ENCODE measurements around the gene MAP2K7.
A peak's percentile ranks its signal among the peaks of the same experiment; 100 is the strongest.
"Not testable (repeated sequence)": the region's sequence is repeated elsewhere in the genome, so short reads cannot be mapped to it uniquely, and the experiment has no call there.

MAP2K7 gene

DNA sequence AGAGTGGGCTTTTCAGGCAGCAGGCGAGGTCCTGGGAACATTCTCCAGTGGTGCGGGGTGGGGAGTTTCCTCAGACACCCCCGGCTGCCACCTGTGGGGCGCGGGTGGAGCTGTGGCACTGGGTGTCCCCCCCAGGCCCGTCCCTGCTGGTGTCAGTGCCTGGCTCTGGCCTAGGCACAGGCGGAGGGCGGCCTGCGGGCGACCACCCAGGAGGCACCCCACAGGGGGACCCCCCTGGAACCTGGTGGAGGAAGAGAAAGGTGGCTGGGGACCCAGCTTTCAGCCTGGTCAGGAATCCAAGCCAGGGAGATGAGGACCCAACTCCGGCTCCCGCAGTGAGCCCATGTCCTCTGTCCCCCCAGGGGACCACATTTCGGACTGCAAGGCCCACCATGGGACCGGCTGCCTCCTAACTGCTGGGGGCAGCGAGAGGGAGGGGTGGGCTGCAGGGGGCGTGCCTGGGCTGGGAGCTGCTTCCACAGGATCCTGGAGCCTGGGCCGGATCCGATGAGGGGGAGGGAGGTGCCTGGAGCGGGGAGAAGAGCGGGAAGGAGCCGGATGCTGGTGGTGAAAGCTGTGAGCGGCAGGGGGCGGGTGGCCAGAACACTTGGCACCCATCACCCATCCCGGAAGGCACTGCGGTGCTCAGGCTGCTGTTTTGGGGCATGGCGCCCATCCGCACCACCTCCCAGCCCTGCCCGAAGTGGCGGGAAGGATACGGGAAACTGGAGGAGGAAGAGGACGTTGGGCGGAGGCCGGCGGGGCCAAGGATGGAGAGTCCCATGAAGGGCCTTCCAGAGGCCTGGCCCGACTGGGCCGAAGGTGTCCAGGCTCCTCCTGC, 27.8 kb downstream of the MAP2K7 start:
- no peak for DNase-seq (ENCODE audit: low read depth)

DNA sequence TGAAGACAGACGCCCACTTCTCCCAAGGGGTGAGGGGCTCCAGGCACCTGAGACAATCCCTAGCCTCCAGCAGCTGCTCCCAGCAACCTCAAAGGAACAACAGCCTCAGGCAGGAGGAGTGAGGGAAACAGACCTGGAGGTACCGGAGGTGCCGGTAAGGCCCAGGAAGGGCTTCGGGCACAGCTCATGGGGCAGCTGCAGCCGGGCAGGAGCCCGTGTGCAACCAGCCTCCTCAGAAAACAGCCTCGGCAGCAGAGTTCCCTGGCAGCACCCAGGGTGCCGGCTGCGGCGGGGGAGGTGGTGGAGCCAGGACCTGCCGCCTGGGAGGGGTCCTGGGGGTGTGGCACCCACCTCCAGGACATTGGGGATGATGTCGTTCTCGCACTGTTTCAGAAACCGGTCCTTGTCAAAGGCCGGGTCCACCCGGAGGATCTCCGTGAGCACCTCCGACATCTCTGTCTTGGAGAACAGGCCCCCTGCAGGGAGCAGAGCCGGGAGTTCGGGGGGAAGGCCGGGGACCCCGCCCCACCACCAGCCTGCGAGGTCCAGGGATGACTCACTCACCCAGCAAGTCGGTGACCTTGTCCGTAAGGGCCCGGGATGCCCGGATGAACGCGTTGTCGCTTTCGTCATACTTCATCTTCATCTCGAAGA, 28.7 kb downstream of the MAP2K7 start:
- no peak for DNase-seq (ENCODE audit: low read depth)

DNA sequence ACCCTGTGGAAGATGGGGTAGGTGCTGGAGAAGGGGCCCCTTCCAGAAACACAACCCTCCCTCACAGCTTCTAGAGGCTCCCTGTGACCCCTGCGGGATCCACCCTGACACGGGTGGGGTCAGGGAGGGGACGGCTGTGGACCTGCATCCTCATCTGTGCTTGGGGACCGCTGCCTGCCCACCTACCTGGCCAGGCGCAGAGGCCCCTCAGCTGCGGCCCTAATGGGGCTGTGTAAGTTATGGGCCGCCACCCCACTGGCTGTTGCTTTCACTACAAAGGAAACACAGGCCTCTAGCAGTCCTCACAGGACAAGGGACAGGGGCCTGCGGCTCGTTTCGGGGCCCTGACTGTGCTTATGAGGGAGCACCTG, 29.2 kb downstream of the MAP2K7 start:
- no peak for DNase-seq (ENCODE audit: low read depth)

DNA sequence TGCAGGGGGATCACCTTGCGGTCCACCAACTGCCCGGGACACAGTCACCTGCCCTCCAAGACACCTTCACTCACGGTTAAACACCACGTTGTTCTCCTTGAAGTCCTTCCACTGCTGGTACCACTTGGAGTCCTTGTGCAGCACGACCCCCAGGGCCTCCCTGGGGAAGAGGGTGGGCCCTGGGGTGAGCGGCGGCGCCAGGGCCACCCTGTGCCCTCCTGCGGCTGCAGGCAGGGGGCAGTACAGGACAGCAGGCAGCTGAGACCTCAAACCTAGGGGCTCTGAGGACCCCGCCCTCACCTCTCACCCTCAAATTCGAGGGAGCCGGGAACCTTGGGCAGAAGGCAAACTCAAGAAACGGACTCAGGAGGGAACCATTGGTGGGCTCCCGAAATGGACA, 29.7 kb downstream of the MAP2K7 start:
- no peak for DNase-seq (ENCODE audit: low read depth)

DNA sequence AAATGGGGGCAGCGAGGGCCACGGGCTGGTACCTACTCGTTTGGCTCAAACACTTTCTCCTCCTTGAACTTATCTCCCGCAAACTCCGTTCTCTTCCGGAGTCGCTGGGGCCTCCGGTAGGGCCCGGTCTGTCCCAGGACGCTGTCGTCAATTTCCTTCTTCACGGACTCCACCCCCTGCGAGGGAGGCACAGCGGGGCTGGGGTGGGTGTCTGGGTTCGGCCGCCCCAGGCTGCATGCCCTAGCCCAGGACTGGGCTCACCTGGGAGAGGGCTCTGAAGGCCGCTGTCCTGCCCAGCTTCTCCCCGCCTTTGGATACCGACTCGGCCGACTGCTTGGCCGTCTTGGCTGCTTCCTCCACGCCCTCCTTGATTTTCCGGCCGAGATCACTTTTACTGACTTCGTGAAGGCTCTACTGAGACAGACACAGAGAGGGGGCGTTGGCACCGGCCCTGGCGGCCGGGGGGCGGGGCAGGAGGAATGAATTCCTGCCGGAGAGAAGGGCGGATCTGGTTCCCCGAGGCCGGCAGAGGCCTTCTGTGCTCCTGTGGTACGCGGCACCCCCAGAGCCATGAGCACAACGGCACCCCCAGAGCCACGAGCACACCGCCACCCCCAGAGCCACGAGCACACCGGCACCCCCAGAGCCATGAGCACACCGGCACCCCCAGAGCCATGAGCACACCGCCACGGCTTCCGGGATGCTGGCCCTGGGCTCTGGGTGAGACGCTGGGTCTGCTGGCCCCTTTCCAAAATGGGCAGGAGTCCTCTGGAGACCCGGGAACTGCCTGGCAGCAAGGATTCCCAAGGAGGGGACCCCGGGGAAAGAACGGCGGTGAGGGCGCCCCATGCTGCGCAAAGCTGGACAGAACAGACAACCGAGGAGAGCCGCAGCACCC, 30.4 kb downstream of the MAP2K7 start:
- DNase-seq (ENCODE audit: low read depth): no peak

DNA sequence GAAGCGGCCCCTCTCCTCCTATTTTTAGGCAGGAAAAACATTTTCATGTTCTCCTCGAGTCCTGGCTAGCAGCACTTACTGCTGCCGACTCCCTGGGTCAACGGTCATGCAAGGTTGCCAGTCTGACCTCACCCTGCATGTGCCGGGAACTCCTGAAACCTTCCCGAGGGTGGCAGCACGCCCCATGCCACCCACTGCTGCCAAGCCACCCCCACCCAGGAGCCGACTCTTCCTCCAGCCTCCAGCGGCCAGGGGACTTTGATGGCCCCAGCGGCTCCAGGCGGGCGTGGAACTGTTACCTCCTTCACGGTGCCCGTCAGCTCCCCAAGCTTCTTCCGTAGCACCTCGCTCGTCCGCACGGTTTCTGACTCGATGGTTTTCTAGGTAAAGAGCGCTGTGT, 31.1 kb downstream of the MAP2K7 start:
- no peak for DNase-seq (ENCODE audit: low read depth)

DNA sequence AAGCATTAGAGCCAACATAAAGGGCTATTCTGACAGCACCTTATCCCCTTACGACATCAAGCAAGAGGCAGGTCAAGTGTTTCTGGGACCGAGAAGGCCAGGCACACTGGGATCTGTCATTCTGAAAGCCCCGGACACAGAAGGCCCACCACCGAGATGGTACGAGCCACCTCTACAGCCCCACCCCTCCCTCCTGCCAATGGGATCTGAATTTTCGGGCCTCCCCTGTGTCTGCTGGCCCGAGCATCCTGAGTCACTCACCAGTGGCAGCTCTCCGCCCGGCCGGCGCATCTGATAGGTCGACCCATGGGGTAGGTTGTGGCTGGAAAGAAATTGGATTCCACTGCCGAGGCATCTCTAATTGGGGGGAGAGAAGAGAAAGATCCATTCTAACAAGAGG, 37.2 kb downstream of the MAP2K7 start:
- no peak for DNase-seq (ENCODE audit: low read depth)

DNA sequence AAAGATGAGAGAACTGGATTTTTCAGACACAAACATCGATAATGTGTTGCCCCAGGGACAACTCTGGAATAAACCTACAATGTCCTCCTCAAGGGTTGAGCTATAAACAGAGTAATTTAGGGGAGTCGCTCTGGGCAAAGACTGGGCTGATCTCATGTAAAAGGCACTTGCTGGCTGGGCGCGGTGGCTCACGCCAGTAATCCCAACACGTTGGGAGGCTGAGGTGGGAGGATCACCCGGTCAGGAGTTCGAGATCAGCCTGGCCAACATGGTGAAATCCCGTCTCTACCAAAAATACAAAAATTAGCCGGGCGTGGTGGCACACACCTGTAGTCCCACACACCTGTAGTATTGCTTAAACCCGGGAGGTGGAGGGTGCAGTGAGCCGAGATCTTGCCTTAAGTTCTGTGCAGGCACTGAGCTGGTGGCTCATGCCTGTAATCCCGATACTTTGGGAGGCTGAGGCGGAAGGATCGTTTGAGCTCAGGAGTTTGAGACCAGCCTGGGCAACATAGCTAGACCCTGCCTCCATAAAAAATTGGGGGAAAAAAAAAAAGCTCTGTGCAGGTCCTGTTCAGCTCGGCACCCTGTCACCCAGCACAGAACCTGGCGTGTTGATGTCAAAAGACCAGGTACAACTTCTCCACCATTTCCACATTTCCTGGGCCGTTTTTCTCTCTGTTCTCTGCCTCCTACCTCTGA, 38.4 kb downstream of the MAP2K7 start:
- DNase-seq (ENCODE audit: low read depth): no peak

DNA sequence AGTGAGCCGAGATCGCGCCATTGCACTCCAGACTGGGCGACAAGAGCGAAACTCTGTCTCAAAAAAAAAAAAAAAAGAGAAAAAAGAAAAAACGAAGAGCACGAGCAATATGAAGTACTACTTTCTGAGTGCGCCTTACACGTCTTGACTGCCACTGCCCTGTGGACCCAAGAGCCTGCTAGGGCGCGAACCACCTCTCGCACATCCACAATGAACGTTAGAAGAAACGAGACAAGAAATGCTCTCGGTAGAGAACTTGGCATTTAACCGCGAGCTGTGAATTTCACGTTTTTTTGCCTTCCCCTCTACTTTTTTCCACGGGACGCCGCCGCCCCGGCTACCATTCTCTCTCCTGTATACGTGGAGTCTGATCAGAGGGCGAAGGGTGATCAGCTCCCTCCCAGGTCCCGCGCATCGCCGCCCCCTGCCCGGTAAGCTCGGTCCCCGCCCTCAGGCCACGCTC, 39.3 kb downstream of the MAP2K7 start:
- DNase-seq (ENCODE audit: low read depth): no peak

DNA sequence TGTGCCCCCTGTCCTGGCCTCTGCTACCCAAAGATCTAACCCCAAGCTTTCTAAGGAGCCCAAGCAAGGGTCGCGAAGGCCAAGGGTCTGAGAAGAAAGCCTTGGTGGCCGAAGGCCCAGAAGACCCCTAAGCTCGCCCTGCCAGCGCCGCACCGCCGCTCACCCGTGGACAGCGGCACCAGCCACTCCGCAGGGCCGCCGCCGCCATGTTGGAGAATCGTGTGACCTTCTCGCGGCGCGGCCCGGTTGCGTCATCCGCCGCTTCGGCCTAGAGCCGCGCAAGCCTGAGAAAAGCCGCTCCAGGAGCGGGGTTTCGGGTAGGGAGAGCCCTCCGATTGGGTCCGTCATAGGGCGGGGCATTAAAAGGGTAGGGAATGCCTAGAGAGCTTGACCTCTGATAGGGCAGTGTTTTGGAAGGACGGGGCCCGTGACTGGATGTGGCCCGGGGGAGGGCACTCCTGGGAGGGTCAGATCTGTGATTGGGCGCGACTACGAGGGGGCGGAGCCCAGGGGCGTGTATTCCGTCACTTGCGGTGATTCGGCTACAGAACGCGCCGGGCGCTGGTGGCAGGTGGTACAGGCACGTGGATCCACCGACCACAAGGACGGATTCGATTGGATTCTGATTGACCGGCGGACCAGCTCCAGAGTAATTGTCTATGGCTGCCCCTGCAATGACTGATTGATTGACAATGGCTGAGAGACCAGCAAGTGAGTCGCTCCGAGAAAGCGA, 39.9 kb downstream of the MAP2K7 start, which contains the start of gene TIMM44:
Gene TIMM44 (minus strand): TSS at position 223 of the 733 bp plus-strand sequence. CDS start 15 bp downstream, at position 208.
- DNase-seq (ENCODE audit: low read depth): peak; percentile 99

DNA sequence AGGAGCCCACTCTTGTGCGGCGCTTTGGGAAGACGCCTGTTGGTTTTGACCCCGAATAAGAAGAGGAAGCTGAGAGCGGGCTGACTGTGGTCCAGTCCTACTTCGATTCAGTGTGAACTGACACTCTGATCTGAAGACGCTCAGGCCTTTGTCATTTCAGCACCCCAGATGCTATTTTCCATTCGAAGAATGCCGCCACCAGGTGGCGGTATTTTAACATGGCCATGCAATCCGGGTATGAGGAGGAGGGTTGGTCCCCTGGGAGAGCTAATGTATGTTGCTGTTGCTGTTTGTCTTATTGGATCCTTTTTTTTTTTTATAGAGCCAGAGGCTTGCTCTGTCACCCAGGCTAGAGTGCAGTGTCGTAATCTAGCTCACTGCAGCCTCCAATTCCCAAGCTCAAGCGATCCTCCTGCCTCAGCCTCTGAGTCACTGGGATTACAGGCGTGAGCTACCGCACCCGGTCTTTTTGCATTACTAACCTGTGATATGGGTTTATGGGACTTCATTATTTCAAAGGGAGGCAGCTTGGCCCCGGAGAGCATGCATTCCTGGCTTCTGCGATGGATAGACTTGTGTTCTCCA, 40.6 kb downstream of the MAP2K7 start:
- DNase-seq (ENCODE audit: low read depth): peak; percentile 92

DNA sequence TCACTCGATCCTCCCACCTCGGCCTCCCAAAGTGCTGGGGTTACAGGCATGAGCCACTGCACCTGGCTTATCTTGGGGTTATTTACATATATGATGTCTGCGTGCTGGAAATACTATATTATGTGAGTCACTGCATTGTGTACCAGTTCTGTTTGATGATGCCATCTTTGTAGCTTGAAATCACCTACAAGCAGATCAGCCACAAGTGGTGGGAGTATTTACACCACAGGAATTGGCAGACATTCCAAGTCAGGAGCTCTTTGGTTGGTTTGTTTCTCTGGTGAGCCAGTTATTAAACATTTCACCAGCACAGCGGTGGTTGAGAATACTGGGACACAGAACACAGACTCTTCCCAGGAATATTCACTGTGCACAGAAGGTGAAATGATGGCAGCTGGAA, 44.3 kb downstream of the MAP2K7 start:
- DNase-seq (ENCODE audit: low read depth): no peak

DNA sequence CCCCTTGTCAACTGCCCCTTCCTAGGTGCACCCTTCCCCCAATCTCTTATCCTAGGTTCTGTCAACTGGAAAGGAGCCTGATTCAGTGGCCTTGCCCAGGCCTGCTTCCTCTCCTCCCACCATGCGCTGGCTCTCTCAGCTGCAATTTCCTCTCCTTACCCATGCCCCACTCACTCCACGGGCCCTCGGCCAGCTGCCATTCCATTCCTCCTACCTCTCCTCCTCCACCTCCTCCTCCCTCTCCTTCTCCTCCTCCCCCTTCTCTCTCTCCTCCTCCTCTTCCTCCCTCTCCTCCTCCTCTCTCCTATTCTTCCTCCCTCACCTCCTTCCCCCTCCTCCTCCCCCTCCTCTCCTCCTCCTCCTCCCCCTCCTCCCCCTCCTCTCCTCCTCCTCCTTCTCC, 49.4 kb downstream of the MAP2K7 start:
- DNase-seq (ENCODE audit: low read depth): no peak

DNA sequence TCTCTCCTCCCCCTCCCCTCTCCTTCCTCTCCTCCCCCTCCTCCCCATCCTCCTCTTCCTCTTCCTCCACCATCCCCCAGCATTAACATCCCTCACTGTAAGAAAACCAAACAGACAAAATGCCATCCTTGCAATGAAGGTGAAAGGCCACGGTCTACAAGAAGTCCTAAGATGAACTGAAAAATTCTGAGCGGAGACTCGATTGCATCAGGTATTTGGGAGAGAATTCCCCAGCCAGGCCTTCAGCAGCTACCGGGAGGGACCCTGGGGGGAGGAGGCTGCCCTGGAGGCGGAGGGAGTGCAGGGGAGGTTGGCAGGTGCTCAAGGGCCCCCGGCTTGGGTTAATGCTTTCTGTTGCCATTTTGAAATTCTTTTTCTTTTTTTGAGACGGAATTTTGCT, 49.9 kb downstream of the MAP2K7 start:
- DNase-seq (ENCODE audit: low read depth): no peak

DNA sequence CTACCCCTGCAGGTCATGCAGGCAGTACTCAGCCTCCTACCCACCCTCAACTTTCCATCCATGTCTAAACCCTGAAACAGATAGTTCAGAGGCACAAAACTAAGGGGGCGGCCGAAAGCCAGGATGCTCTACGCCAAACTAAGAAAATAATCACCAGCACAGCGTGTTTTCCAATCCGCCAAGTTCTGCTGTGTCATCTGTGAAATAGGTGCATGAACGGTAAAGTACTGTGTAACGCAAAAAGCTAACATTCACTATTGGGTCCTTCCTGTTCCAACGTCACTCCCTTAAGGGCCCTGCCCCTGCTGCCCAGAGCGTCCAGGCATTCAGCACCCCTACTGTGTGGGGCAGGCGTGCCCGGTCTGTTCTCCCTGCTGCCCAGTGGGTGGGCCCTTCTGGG, 52.0 kb downstream of the MAP2K7 start:
- no peak for DNase-seq (ENCODE audit: low read depth)

DNA sequence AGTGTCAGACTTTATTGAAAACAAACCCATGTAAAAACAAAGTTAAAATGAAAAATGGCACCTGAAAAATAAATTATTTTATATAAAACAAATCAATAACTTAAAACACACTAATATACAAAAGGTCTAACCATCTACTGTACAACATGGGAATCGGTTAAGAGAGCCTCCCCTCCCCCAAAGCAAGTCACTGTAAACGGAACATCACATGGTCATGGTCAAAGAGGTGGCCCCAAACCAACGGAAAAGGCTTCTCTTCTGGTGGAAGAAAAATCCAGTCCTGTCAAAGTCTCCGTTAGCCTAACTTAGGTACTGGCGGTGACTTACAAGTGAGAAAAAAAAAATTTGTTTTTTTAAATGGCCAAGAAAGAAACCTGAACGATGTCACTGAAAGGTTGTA, 55.5 kb downstream of the MAP2K7 start:
- DNase-seq (ENCODE audit: low read depth): no peak

DNA sequence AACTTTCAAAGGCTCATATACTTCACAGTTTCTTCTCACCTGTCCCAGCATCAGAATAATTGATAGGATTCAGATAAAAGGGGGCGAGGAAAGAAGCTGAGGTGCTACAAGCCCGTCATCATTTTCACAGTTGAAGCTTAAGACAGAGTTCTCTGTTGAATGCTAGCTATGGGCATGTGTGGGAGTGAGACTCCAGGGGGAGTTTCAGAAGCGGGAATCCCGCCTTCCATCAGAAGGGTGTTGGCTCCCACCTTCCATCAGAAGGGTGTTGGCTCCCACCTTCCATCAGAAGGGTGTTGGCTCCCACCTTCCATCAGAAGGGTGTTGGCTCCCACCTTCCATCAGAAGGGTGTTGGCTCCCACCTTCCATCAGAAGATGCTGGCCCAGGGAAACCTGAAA, 57.4 kb downstream of the MAP2K7 start:
- DNase-seq (ENCODE audit: low read depth): not testable (repeated sequence)

DNA sequence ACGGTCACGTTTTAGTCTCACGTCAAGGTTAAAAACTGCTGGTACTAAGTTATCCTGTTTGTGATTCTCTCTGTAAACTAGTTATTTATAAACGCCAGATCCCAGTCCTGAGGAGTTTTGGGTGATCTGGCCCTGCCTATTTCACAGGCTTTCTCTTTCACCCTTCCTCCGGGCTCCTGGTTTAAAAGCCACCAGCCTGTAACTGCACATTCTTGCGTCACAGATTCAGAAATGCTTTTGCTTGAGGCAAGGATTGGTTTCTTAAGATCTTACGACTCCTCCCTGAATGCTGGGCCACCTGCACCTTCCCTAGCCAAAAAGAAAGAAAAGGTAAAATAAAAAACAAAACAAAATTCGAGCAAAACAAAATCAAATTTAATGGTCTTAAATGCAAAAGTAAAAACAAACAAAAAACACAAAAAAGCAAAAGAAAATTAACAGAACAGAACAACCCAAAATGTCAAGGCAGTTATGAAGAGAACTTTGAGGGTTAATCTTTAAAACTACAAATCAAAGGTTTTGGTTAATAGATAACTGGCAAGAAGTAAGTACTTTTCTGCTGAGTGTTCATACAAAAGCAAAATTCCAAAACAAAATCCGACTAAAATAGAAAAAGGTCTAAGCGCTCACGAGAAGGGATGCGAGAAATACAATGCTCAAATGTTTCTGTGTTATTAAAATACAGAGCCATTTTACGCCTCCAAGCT, 58.4 kb downstream of the MAP2K7 start:
- no peak for DNase-seq (ENCODE audit: low read depth)

DNA sequence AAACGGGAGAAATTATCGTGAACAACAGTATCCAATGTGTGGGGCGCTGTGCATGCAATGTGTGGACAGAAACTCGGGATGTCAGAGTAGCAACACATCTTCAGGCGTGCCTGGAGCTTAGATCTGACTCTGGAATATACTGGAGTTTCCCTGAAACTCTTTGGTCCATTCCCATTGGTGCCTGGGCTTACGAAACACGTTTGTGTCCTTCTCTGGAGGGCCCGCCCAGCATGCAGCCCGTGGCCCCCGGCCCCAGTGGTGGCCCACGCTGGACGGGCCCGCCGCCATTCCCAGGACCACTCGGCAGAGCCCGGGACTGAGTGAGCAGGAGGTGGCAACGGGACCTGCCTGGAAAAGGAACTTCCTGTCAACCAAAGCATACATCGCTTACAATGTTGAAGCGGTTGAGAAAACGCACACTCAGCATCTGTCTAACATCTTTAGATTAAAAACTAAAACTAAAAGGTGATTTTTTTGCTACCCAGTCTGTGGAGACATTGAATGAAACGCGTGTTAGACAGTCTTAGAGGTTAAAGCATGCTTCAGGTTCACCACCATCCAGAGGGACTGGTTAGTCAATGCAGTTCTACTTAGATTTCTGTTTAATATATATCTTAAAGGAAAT, 59.1 kb downstream of the MAP2K7 start:
- no peak for DNase-seq (ENCODE audit: low read depth)

DNA sequence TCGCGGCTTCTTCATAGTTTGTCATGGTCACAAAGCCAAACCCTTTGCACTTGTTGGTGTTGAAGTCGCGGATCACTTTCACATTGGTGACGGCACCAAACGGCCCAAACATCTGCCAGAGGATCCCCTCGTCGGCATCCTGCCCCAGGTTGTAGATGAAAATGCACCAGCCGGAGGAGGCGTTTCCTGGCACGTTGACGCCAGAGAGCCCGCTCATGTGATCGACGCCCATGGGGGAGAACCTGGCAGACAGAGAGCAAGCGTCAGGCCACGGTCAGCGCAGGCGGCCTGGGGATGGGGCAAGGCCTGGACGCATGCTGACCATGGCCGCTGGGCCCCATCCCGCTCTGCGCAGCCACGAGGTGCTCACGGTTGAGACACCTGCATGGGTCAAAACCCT, 59.9 kb downstream of the MAP2K7 start:
- DNase-seq (ENCODE audit: low read depth): no peak

All from fibroblast of gingiva (primary cell).